Measurements from ENCODE around the gene SERPINE3.

Gene SERPINE3

DNA sequence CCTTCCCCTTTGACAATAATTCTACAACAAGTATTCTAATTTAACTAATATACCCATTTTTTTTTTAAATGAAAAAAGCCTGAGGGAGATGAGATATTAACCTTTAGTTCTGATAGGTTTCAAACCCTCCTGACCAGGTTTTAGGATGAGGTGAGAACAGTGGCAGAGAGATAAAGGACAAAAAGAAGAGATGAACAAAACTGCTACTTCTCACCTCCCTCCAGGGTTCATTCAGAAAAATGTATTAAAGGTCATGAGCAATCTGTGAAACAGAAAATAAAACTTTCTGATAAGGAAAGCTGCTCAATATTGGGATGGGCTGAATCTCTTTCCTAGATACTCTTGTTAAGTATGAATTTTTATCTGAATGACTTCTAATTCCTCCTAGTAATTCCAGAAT lies 24.1 kb downstream of the SERPINE3 start:
- no peak for DNase-seq (ENCODE audit: low read depth)

DNA sequence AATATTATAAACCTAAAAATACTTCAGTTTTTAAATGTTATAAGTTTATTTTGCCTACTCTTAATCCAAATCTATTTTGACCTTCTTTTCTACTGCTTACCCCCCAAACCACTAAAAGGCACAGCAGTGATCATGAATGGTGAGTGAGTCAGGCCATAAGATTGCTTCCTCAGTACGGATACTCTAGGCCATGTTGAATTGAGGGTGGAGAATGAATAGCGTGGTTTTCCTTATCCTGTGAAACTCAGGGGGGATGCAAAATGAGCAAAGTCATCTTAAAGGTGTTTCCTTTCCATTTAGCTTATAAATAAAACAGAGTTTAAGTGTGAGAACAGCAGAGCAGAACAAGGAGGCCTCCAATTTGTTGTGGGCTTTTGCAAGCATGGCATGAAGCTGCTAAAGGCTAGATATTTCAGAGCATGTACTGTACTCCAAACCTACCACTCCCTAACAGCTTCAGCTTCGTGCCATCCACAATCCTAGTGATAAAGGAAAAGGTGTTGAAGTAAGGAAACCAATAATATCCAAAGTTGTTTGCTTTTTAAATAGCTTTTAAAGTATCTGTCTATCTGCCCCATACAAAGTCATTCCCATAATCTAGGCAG lies 25.0 kb downstream of the SERPINE3 start:
- no peak for DNase-seq (ENCODE audit: low read depth)

DNA sequence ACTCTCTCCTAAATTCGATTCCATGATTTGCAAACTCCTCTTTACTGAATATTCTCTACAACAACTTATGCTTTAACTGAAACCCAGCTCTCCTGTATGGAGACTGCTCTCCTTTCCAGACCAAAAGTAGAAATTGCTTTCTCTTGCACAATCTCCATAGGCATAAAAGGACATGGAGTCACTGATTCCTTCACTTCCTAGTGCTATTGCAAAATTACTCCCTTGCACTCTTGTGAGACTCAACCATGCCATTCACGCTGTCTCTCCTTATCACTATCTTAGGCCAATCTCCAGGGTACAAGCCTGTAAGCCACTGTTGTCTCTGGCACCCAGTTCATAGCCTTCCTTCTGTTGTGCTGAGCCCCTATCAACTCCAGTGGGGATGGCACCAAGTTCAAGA lies 30.6 kb downstream of the SERPINE3 start:
- DNase-seq (ENCODE audit: low read depth): no peak

DNA sequence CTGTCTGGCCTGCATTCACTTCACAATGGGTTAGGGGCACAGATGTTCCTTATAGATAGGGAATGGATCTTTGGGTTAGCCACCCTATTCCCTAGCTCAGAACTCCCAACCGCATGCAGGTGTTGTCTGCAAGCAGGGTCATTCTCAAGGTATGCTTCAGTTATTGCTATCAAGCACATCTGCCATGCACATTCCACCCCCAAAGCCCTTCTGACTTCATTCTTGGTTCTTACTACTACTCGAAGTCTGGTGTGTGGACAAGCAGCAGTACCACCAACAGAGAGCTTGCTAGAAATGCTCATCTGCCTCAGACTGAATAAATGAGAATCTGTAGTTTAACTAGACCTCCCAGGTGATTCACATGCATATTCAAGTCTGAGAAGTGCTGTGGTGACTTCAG lies 31.3 kb downstream of the SERPINE3 start:
- DNase-seq (ENCODE audit: low read depth): no peak

DNA sequence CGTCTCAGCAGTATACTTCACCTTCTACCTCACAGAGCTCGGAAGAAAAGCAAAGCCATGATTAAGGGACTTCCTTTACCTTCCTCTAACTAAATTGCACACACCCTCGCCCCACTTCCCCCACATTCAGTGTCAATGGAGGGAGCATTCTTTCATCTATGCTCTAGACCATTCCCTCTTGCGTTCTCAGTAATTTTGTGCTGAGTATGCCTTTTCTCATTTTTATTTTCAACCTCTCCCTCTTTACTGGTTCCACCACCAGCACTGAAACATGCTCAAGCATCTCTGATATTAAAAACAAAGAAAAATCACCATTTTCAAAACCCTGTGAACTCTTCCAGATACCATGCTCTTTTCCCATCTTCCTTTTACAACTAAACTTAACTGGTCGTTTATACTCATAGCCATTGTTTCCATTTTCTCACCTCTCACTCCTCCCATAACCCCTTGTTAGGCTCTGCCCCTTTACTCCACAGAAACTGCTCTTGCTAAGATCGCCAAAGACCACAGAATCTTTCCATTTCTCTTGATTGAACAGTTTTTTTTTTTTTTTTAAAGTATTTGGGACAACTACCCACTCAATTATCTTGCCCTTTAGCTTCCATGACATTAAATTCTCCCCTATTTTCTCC lies 32.4 kb downstream of the SERPINE3 start:
- no peak for DNase-seq (ENCODE audit: low read depth)

DNA sequence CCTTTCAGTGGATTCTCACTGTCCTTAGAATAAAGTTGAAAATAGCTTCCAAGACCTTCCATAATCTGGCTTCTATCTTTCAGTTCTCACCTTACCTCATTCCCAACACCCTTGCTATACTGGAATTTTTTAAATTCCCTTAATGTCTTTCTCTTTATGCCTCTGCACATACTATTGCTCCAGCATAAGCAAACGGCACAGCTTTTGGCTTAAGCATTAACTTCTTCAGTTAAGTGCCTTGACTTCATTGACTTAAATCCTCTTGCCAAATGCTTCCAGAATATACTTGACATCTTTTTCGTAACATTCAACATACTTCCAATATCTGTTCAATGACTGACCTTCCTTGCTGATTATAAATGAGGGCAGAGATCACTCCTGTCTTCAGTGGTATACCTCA lies 34.0 kb downstream of the SERPINE3 start:
- no peak for DNase-seq (ENCODE audit: low read depth)

DNA sequence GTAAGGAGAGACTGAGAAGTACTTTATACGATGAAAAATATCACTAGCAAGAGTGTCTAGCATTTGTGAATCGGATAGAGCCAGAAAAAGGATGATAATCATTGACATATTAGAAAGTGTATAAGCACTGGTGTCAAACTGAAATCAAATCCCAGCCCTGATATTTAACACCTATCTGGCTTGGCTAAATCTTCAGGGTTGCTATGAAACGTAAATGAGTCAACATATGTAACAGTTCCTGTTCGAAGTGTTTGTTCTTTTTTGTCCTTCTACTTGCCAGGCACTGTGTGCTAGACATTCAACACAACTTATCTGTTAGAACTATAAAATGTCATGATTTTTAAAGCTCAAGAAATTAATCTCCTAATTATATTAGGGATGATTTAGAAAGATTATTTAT lies 40.8 kb downstream of the SERPINE3 start:
- no peak for DNase-seq (ENCODE audit: low read depth)

DNA sequence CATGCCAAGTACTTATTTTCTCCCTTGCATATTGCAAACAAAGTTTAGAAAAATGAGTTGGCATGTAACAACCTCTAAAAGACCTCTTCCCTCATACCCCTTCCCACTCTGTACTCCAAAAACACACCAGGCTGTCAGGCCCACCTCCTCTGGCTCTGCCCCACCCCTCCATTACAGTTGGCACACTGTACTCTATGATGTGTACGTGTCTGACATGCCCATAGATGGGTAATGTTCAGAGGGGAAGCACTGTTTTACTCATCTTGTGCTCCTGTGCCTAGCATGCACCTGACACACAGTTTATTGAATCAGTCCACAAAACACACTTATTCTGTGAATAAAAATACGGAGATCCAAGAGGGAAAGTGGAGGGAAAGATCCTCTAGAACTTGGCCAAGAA lies 45.6 kb downstream of the SERPINE3 start:
- no peak for DNase-seq (ENCODE audit: low read depth)

DNA sequence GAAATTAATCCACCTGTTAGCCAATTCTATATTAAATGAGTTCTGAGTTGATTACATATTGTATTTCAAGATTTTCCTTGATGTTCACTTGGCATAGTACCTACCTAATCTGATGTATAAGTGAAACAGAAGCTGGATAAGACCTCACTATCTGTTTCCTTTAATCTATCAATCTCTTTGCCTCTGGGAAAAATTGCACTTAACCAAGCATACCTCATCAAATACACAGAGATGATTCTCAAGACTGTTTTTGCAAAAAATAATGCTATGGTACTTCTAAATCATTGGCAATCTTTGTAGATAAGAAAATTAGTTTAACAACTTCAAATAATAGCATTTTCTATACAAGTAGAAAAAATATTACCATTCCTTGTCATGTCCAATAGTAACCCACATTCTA lies 55.2 kb downstream of the SERPINE3 start:
- no peak for DNase-seq (ENCODE audit: low read depth)

DNA sequence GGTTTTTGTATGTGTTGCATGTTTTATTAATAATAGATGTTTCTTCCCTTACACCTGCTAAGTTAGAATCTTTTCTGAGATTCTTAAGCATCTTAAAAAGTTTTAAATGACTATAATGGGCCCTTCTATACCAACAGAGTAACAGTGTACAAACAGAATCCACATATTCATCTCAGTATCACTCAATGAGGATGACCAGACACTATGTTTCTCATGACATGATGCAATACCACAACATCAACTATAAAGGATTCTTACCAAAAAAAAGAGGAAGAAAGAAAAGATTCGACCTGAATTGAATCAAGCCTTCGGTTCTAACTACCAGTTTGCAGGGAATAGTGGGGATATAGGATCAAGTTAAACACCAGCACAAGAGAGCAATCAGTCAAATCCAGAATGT lies 56.9 kb downstream of the SERPINE3 start:
- no peak for DNase-seq (ENCODE audit: low read depth)

DNA sequence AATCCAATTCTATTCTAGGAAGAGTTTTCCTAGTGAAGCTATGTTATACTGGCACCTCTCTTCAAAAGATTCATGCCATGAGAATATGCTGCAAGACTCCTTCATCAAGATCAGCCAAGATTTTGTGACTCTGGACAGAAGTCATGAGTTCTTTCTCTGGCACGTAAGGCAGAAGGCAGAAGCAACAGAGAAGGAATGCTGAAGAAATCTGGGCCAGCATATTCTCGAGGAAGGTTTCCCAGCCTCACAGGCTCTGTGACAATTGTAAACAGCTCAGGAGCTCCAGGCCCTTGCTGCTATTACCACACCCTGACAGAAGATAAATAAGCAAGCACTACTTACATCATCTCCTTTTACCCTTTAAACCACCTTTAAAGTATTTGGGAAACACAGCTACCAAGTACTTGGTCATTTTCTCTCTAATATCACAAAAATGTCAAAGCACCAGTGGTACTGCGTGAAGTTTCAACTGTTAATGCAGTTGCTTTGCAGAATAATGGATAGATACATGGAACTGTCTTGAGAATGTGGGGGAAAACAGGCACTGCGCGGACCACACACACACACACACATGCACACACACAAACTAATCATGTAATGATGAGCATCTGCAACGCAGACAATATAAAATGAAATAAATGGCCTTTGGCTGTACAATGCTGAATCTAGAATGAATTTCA lies 57.9 kb downstream of the SERPINE3 start:
- DNase-seq (ENCODE audit: low read depth): no peak

DNA sequence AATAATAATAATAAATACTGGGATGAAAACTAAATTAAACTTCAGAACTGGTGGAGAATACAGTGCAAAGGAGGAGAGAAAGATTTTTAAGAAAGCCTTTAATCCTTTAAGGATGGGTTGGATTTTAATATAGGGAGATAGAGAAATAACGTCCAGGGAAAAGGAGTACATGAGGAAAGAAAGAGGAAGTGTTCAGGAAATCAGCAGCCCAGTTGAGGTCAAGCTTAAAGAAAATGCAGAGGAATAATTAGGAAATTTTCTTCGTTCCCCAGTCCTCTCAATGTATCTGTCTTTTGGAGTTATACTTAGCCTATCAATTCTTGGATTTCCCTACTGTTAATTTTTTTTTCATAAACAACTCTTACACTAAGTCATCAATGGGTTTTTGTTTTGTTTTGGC lies 65.7 kb downstream of the SERPINE3 start:
- no peak for DNase-seq (ENCODE audit: low read depth)

DNA sequence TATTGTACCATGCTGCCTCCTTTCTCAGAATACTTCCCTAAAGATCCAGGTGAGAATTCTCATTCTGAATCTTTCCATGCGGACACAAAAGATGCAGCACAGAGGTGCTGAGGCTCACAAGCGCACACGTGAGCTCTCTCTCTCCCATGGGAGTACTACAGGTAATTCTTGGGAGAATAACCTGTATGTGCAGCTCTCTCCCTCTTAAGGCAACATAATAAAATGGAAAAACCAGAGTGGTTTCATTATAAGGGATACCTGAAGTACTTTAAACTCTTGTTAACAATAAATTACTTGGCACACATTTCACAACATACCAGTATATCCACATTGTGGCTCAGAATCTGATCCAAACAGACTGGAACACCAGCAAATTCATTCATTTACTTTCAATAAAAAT lies 72.9 kb downstream of the SERPINE3 start:
- DNase-seq (ENCODE audit: low read depth): no peak

All from stimulated activated CD8-positive, alpha-beta memory T cell treated with anti-CD3 and anti-CD28 coated beads, Interleukin-12 subunit alpha, Interleukin-12 subunit beta, amount 100 ng/mL, for 4 hours (primary cell).